Activated B cell treated with CpG ODN at 0.5 μM for 24 hours (primary cell): ENCODE results near the gene DLX5. TPM values are rescaled to one million over a fixed set of nuclear protein-coding genes. Genes with fewer than 3 reads are reported as not detected.
"Not testable (repeated sequence)": the region's sequence is repeated elsewhere in the genome, so short reads cannot be mapped to it uniquely, and the experiment has no call there.

Experiments used
- ATAC-seq: fragments of 200-7000 bp; cut with Tn5 transposase; one replicate; pipeline ENCODE4 v1.10.0; 2021; ENCODE audit warnings: low read depth, mild to moderate bottlenecking, moderate library complexity
- CTCF ChIA-PET: fragments of 350-600 bp; sonication (Branson Sonifier 250); formaldehyde crosslinking; loops from one replicate; lab custom pipeline; 2021; ENCODE audit warnings: antibody characterized with exemption; lab: Charles Lee
- POLR2A ChIA-PET: fragments of 350-600 bp; sonication (Branson Sonifier 250); formaldehyde crosslinking; loops from one replicate; lab custom pipeline; 2021; ENCODE audit warnings: antibody characterized with exemption; lab: Charles Lee
- DNase-seq: peaks from one replicate; pipeline ENCODE4 v3.0.0; 2022
- H3K27ac Mint-ChIP-seq: one replicate; pipeline ENCODE4 v1.8.0; 2020; ENCODE audit warnings: mixed read lengths
- H3K27me3 Mint-ChIP-seq: one replicate; pipeline ENCODE4 v1.8.0; 2021; ENCODE audit warnings: mixed read lengths
- H3K36me3 Mint-ChIP-seq: one replicate; pipeline ENCODE4 v1.8.0; 2021; ENCODE audit warnings: low read depth, mixed read lengths
- H3K4me1 Mint-ChIP-seq: one replicate; pipeline ENCODE4 v1.8.0; 2021; ENCODE audit warnings: mixed read lengths
- H3K4me3 Mint-ChIP-seq: one replicate; pipeline ENCODE4 v1.8.0; 2020; ENCODE audit warnings: mild to moderate bottlenecking, mixed read lengths
- H3K9me3 Mint-ChIP-seq: one replicate; pipeline ENCODE4 v1.8.0; 2020; ENCODE audit warnings: mixed read lengths
- intact Hi-C: fragments of 100-400 bp; cut with micrococcal nuclease; formaldehyde crosslinking; loops from one replicate; pipeline ENCODE4 v1.15.1; 2024
- total RNA-seq: library from RNA; stranded (reverse); gene quantifications from 2 replicates; pipeline ENCODE4 v1.2.3, GENCODE V29; 2022
- TF ChIP-seq, protein P1 (sequence below): fragments of 200-600 bp; IDR thresholded peaks from one replicate; pipeline ENCODE4 v1.8.0; 2022; ENCODE audit warnings: antibody characterized with exemption, mild to moderate bottlenecking

DLX5 gene
- not detected in 2 replicates for total RNA-seq

GRCh38 chr7:97024209-97025129, at the start of gene DLX5:
DLX5 (minus strand) TSS chr7:97024831; CDS start chr7:97024623, 208 bp downstream.
- peaks cover 79% of the 10 kb centered on the region for H3K27me3 Mint-ChIP-seq
- H3K27ac Mint-ChIP-seq = no peak within 1 kb of the TSS
- DNase-seq = no peak
- H3K4me3 Mint-ChIP-seq = no peak within 1 kb of the TSS
- ChIA-PET CTCF (no interaction called here), POLR2A (no interaction called here)
- intact Hi-C loops = no loop called here
- H3K4me1 Mint-ChIP-seq = peaks cover 31% of the 10 kb centered on the region
- no peaks in the 10 kb centered on the region for H3K9me3 Mint-ChIP-seq
- no peak for ATAC-seq
- H3K36me3 Mint-ChIP-seq = no peaks in the 10 kb centered on the region
- TF ChIP-seq, protein P1, sequence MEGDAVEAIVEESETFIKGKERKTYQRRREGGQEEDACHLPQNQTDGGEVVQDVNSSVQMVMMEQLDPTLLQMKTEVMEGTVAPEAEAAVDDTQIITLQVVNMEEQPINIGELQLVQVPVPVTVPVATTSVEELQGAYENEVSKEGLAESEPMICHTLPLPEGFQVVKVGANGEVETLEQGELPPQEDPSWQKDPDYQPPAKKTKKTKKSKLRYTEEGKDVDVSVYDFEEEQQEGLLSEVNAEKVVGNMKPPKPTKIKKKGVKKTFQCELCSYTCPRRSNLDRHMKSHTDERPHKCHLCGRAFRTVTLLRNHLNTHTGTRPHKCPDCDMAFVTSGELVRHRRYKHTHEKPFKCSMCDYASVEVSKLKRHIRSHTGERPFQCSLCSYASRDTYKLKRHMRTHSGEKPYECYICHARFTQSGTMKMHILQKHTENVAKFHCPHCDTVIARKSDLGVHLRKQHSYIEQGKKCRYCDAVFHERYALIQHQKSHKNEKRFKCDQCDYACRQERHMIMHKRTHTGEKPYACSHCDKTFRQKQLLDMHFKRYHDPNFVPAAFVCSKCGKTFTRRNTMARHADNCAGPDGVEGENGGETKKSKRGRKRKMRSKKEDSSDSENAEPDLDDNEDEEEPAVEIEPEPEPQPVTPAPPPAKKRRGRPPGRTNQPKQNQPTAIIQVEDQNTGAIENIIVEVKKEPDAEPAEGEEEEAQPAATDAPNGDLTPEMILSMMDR = no peak

DNA sequence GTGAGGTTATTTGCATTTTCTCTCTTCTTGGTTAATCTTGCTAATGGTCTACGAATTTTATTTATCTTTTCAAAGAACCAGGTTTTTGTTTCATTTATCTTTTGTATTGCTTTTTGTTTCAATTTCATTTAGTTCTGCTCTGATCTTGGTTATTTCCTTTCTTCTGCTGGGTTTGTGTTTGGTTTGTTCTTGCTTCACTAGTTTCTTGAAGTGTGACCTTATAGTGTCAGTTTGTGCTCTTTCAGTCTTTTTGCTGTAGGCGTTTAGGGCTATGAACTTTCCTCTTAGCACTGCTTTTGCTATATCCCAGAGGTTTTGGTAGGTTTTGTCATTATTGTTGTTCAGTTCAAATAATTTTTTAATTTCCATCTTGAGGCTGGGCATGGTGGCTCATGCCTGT, 47.4 kb upstream of the DLX5 start:
- DNase-seq, POLR2A ChIA-PET, H3K36me3 Mint-ChIP-seq, CTCF ChIA-PET, intact Hi-C loops, ATAC-seq, H3K9me3 Mint-ChIP-seq: not testable (repeated sequence)
- Mint-ChIP-seq H3K4me1 (peaks cover 11% of the 10 kb centered on the region), H3K27ac (peak overlapping the region; percentile 3), H3K27me3 (peaks cover 12% of the 10 kb centered on the region), H3K4me3 (peak overlapping the region; percentile 37)

- H3K9me3 Mint-ChIP-seq = no peaks in the 10 kb centered on the region
- no peaks in the 10 kb centered on the region for H3K36me3 Mint-ChIP-seq
- TF ChIP-seq, protein P1 = no peak
- no peak overlapping the region for H3K27ac Mint-ChIP-seq
- CTCF ChIA-PET = interaction anchor here (0.8 to 3.5 kb wide), 5 partner anchors 9 to 1149 kb away, joined by 3 to 19 read pairs (median 8); no protein-coding TSS in a partner anchor
- H3K27me3 Mint-ChIP-seq = peaks cover 7% of the 10 kb centered on the region
- DNase-seq = no peak
- peak; percentile 71 for ATAC-seq
- no peak overlapping the region for H3K4me3 Mint-ChIP-seq
- POLR2A ChIA-PET = no interaction called here
- intact Hi-C loops = loop anchor here (1.0 kb wide), 2 partner anchors 990 to 1149 kb away; no protein-coding TSS in a partner anchor
- H3K4me1 Mint-ChIP-seq = no peaks in the 10 kb centered on the region
Measured at GRCh38 chr7:97064972-97065587, 40.4 kb upstream of the DLX5 start.

DNA sequence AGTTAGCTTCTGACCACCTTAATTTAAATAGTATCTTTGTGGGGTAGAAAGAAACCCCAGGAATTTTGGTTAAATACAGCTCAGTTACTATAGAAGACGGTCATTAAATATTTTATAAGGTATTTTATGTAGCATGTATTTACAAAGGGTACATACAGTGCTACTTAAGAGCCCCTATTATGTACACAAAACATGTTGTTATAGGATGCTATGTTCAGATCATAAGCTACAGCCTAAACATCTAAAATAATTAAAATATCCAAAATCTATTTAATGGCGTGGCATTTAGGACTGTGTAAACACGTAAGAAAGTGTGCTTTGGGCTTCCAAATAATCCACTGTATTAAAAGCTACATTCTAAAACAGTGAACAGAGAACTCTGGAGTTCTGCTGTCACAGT, 39.4 kb upstream of the DLX5 start:
- H3K9me3 Mint-ChIP-seq = peaks cover 7% of the 10 kb centered on the region
- H3K4me3 Mint-ChIP-seq = no peak overlapping the region
- H3K27me3 Mint-ChIP-seq = peaks cover 8% of the 10 kb centered on the region
- intact Hi-C loops = no loop called here
- H3K4me1 Mint-ChIP-seq = no peaks in the 10 kb centered on the region
- ChIA-PET POLR2A (no interaction called here), CTCF (interaction anchor here (0.7 to 3.5 kb wide), 4 partner anchors 10 to 1148 kb away, joined by 3 to 19 read pairs (median 12); no protein-coding TSS in a partner anchor)
- TF ChIP-seq, protein P1 = no peak
- H3K36me3 Mint-ChIP-seq = no peaks in the 10 kb centered on the region
- no peak overlapping the region for H3K27ac Mint-ChIP-seq
- no peak for ATAC-seq
- DNase-seq = no peak

- ATAC-seq = no peak
- TF ChIP-seq, protein P1 = no peak
- Mint-ChIP-seq H3K27ac (no peak overlapping the region), H3K36me3 (no peaks in the 10 kb centered on the region), H3K4me3 (no peak overlapping the region), H3K27me3 (peaks cover 42% of the 10 kb centered on the region), H3K9me3 (no peaks in the 10 kb centered on the region), H3K4me1 (no peaks in the 10 kb centered on the region)
- DNase-seq = no peak
- POLR2A ChIA-PET = no interaction called here
- CTCF ChIA-PET = no interaction called here
- intact Hi-C loops = no loop called here
Measured at GRCh38 chr7:97043281-97043680, 18.6 kb upstream of the DLX5 start.
